Stimulated activated CD8-positive, alpha-beta memory T cell treated with anti-CD3 and anti-CD28 coated beads, Interleukin-4, amount 100 ng/mL, for 4 hours (primary cell): ENCODE results near the gene SLCO1B1.

ENCODE experiments used
- DNase-seq, 2 donors: peaks; one replicate each; pipeline ENCODE4 v3.0.0-alpha.2; 2020; ENCODE audit warnings: low read depth in 2 of 2, low spot score in 1 of 2

The SLCO1B1 gene

GRCh38 chr12:21220266-21220665, 89.3 kb downstream of the SLCO1B1 start:
- DNase-seq, result no peak

- DNase-seq, result no peak
Observed at GRCh38 chr12:21221072-21221471, 90.1 kb downstream of the SLCO1B1 start.

DNA sequence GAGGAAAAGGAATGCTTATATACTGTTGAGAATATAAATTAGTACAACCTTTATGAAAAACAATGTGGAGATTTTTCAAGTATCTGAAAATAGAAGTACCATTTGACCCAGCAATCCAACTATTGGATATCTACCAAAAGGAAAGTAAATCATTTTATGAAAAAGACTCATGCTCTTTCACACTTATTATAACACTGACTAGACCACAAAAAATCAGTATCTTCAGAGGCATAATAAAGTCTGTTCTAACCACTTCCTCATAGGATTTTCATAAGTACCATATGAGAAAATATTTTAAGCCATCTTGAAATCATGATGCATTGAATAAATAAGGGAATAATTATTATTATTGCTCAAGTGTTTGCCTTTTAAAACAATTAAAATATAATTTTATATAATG, 90.8 kb downstream of the SLCO1B1 start:
- no peak for DNase-seq

DNA sequence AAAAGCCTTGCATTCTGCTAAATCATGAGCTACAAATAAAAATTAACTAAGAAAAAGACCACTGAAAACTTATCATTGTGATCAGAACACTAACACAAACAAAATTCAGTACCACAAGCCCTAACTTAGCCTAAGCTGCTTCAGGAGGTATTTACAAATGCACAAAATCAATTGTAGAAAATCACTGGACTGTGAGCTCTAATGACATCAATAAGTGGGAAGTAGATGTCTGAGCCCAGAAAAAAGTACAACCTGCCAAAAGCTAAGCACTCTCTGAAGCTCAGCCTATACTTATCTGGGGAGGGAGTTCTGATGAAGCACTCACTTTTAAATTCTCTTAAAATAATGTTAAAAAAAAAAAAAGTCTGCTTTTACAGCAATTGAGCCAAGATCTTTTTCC, 92.9 kb downstream of the SLCO1B1 start:
- no peak for DNase-seq

DNA sequence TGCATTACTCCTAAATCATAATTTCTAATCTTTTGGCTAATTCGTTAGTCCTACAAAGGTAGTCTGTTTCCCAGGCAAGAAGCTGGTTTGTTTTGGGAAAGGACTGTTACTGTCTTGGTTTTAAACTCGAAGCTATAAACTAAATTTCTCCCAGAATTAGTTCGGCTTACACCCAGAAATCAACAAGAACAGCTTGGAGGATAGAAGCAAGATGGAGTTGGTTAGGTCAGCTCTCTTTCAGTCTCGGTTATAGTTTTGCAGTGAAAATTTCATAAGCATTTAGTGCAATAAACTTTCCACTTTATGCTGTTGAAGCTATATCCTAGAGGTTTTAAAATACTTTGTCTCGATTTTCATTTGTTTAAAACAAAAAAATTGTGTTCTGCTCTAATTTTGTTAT, 103.4 kb downstream of the SLCO1B1 start:
- DNase-seq, result no peak

DNA sequence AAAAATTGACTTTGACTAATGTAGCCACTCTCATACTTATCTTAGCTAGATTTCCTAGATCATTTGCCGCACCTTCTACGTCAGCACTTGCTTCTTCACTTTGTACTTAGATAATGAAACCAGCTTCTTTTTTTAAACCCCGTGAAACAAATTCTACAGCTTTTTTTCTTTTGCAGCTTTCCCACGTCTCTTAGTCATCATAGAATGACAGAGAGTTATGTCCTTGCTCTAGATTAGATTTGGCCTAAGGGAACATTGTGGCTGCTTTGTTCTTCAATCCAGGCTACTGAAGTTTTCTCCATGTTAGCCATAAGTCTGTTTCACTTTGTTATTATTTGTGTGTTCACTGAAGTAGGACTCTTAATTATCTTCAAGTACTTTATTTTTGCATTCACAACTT, 108.9 kb downstream of the SLCO1B1 start:
- DNase-seq, result no peak

- DNase-seq, result no peak
Observed at GRCh38 chr12:21248679-21249078, 117.7 kb downstream of the SLCO1B1 start.

DNA sequence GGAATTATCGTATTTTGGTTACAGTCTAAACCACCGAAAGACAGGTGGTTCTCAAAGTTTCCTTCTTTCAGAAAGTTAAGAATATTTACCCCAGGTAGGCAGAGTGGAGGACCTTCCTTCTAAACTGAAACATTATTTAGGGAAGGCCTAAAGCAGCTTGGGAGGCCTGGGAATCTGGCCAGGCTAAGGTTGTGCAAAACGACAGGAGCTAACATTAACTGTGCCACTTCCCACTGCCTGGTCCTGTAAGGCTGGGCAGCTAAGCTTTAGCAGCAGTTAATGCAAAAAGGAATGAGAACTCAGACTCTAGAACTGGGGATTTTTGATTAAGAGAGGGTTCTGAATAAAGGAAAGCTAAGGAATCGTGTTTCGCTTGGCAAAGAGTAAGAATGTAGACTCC, 121.1 kb downstream of the SLCO1B1 start:
- no peak for DNase-seq

GRCh38 chr12:21257172-21257571, 126.2 kb downstream of the SLCO1B1 start:
- DNase-seq, result no peak

GRCh38 chr12:21264232-21264631, 133.2 kb downstream of the SLCO1B1 start:
- no peak for DNase-seq

DNA sequence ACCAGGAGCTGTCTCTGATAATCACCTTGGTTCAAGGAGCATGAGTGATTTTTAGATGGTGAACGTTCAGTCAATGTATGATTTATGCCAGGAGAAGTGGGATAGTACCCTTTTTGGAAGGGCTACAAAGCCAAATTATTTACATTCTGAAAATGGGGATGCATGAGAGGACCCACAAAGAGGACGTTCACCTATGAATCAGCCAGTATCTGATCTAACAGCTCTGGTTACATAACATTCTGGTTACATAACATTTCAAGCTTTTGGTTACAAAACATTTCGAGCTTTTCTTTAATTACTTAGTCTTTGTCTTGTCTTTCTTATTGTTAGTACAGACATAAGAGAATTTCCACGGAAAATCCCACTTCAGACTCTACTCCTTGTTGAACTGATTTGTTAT, 134.9 kb downstream of the SLCO1B1 start:
- no peak for DNase-seq

GRCh38 chr12:21276826-21277225, 145.8 kb downstream of the SLCO1B1 start:
- no peak for DNase-seq
